NCI-H345 treated with DMSO at 0.1 percent for 48 hours (cell line): ENCODE measurements around the gene SLC35A2.

ENCODE experiments used
- DNase-seq: peaks from one replicate; lab custom pipeline; 2025; ENCODE audit not compliant: unreplicated experiment; lab: John Stamatoyannopoulos, UW

SLC35A2 gene

GRCh38 chrX:48927736-48928382 is 16.4 kb upstream of the SLC35A2 start:
- no peak for DNase-seq

- DNase-seq: no peak
Observed at GRCh38 chrX:48927123-48927522, 15.7 kb upstream of the SLC35A2 start.

GRCh38 chrX:48924270-48924669 is 12.8 kb upstream of the SLC35A2 start:
- no peak for DNase-seq

GRCh38 chrX:48923771-48924170 is 12.3 kb upstream of the SLC35A2 start:
- DNase-seq: no peak

- DNase-seq: no peak
Observed at GRCh38 chrX:48920718-48921104, 9.3 kb upstream of the SLC35A2 start.

GRCh38 chrX:48919947-48920717 is 8.7 kb upstream of the SLC35A2 start:
- no peak for DNase-seq

GRCh38 chrX:48919360-48919841 is 8.0 kb upstream of the SLC35A2 start:
- no peak for DNase-seq

- DNase-seq: peak; percentile 88
Observed at GRCh38 chrX:48918643-48919340, 7.3 kb upstream of the SLC35A2 start, which contains the start of gene PIM2. Gene PIM2, minus strand, starts transcription at chrX:48919024. Its CDS starts 190 bp downstream, at chrX:48918834.

GRCh38 chrX:48918301-48918642 is 6.8 kb upstream of the SLC35A2 start:
- no peak for DNase-seq

- peak; percentile 83 for DNase-seq
Observed at GRCh38 chrX:48917139-48918001, 5.9 kb upstream of the SLC35A2 start.

- DNase-seq: no peak
Observed at GRCh38 chrX:48914593-48915493, 3.4 kb upstream of the SLC35A2 start.

- DNase-seq: no peak
Observed at GRCh38 chrX:48913605-48914366, 2.3 kb upstream of the SLC35A2 start.

GRCh38 chrX:48910926-48911411 is 477 bp downstream of the SLC35A2 start:
- no peak for DNase-seq

- DNase-seq: no peak
Observed at GRCh38 chrX:48909703-48910294, 1.6 kb downstream of the SLC35A2 start.

GRCh38 chrX:48908600-48908999 is 2.8 kb downstream of the SLC35A2 start:
- DNase-seq: no peak

- DNase-seq: no peak
Observed at GRCh38 chrX:48905090-48905790, 6.2 kb downstream of the SLC35A2 start.

- DNase-seq: no peak
Observed at GRCh38 chrX:48904626-48905025, 6.8 kb downstream of the SLC35A2 start.

- DNase-seq: no peak
Observed at GRCh38 chrX:48904180-48904579, 7.3 kb downstream of the SLC35A2 start.
